AG09319 (cell line): ENCODE data around the gene RAD50.
"Not testable (repeated sequence)": the region's sequence is repeated elsewhere in the genome, so short reads cannot be mapped to it uniquely, and the experiment has no call there.

Source experiments
- DNase-seq: peaks from one replicate; pipeline ENCODE4 v3.0.0-alpha.2; 2010; ENCODE audit warnings: low read depth; ENCODE audit errors: extremely low read depth
- CTCF ChIP-seq: IDR thresholded peaks from 2 replicates; pipeline ENCODE4 v1.5.1; 2011; ENCODE audit warnings: low read depth, mild to moderate bottlenecking, inconsistent platforms, low read length, moderate library complexity

The RAD50 gene

DNA sequence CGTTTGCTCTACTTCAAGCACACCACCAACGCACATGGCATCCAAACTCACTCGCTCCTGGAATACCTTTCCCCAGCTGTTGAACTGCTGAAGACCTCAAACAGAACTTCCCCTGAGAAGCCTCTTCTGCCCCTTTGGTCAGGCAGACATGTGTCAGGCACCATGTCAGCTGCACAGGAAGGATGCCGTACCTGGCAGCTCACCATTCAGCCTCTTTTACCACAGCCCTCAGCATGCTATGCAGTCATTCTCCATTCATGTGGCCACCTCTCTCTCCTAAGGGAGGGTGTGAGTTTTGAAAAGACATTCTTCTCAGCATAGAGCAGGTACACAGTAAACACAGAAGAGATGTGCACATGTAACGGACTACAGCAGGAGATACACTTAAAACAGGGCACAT is 131.2 kb downstream of the RAD50 start:
- DNase-seq: no peak
- TF ChIP-seq CTCF: no peak

- DNase-seq: no peak
- no peak for TF ChIP-seq CTCF
Observed at GRCh38 chr5:132688536-132689339, 132.0 kb downstream of the RAD50 start.

DNA sequence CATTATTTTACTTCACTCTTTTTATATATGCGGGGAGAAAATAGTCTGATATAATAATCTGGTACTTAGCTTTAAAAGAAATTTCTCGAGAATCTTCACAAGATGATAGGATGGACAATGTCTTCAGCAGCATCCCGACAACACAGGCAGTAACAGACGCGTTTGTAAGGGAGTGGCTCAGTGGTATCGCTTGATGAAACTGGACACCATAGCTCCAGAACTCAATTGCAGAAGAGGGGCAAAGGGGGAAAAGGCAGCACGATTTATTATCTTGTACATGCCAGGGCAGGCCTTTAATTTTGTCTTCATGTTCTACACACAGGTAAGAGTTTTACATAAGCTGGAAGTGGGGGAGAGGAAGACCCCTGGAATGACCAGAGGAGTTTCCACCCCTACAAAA is 132.7 kb downstream of the RAD50 start:
- no peak for DNase-seq
- no peak for TF ChIP-seq CTCF

- no peak for DNase-seq
- TF ChIP-seq CTCF: no peak
Observed at GRCh38 chr5:132690156-132690555, 133.4 kb downstream of the RAD50 start.

GRCh38 chr5:132691755-132692631 is 135.2 kb downstream of the RAD50 start:
- DNase-seq: not testable (repeated sequence)

DNA sequence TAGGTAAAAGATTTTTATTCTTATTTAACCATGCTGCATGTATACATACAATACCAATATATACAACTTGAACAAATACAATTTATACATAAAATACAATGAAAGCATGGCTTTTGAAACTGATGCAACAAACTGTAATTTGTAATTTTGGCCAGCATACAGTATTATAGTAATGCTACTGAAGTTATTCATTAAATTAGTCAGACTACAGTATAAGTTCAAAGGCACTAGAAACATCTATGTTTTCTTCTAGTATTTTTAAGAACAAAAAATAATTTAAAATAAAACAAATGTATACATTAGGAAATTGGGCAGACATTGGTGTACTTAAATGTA is 135.8 kb downstream of the RAD50 start:
- TF ChIP-seq CTCF: no peak

More for the DNA sequence above, 135.8 kb downstream of the RAD50 start:
- no peak for DNase-seq
